ENCODE measurements around the gene ZNF860. TPM values are rescaled to one million over a fixed set of nuclear protein-coding genes. Genes with fewer than 3 reads are reported as not detected.

ZNF860 gene
- total and polyA plus RNA-seq, 2 donors (not counting 1 experiment from before 2014, with no cell fraction given): 16.2 to 41.4 TPM

DNA sequence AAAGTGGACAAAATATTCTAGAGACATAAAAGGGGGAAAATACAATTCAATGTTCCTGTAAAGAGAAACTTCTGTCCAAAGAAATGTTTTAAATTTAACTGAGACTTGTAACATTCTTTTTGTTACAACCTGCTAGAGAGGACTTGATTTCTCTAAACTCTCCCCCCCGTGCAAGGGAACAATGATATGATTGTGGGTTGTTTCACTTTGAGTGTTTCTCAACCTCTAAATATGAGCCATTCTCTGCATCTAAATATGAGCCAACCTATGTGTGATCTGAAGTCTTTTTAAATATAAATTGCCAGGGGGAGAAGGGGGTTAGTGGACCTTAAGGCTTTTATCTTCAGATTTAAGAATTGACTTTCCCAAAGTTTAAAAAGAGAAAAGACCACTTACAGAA lies 14.6 kb downstream of the ZNF860 start:
- ATAC-seq (ENCODE audit: low read depth) (no peak), DNase-seq (no peak)
- H3K4me1 ChIP-seq (ENCODE audit: control insufficient read depth in 2 of 2, insufficient read depth in 2 of 2, low read length in 2 of 2): peaks cover 24 to 27% of the 10 kb centered on the region in 2 donors
- H3K27ac ChIP-seq (ENCODE audit: low read length in 2 of 2): peak overlapping the region in 1 of 2 donors; percentile 30
- ChIA-PET POLR2A (no interaction called here), CTCF (interaction anchor here (1.3 kb wide), 1 partner anchor 13 kb away, joined by 4 read pairs; no protein-coding TSS in a partner anchor)
- Mint-ChIP-seq H3K27me3 (no peaks in the 10 kb centered on the region), H3K27ac (peak overlapping the region; percentile 59), H3K4me3 (no peak overlapping the region), H3K4me1 (peaks cover 43% of the 10 kb centered on the region), H3K9me3 (ENCODE audit: insufficient read depth) (no peaks in the 10 kb centered on the region)
- no peaks in the 10 kb centered on the region for H4K20me1 ChIP-seq (ENCODE audit: control insufficient read depth, insufficient read depth, low read length, poor library complexity, severe bottlenecking)
- TF ChIP-seq CTCF (IDR thresholded peaks at IDR 0.05) (no peak), EZH2 (IDR thresholded peaks at IDR 0.05; ENCODE audit: borderline replicate concordance, insufficient read depth, low read depth, low read length, poor library complexity, severe bottlenecking) (no peak)
- H3K36me3 ChIP-seq (replicated peaks in 1 of 2; ENCODE audit: control extremely low read depth in 1 of 2, control insufficient read depth in 1 of 2, extremely low read depth in 1 of 2, insufficient read depth in 2 of 2, low read length in 1 of 2): peaks cover 0 to 6% of the 10 kb centered on the region in 2 experiments
- H3K4me3 ChIP-seq (ENCODE audit: control extremely low read depth in 1 of 5, extremely low read depth in 1 of 5, insufficient read depth in 1 of 5, low read depth in 2 of 5, low read length in 4 of 5): no peak overlapping the region
- no peak overlapping the region for H2AFZ ChIP-seq (ENCODE audit: insufficient read depth, low read depth, low read length, poor library complexity, severe bottlenecking)
- H3K9me3 ChIP-seq (ENCODE audit: control extremely low read depth in 1 of 3, control insufficient read depth in 2 of 3, insufficient read depth in 1 of 3, low read length in 2 of 3): peaks cover 9 to 30% (median 25%) of the 10 kb centered on the region in 3 donors
- no peaks in the 10 kb centered on the region for H3K79me2 ChIP-seq (ENCODE audit: control insufficient read depth, insufficient read depth, low read length)
- no CpG with 5 or more reads among the region's 1 CpG for WGBS (ENCODE audit: insufficient coverage)
- intact Hi-C loops (cut with micrococcal nuclease): loop anchor here (2.0 kb wide), 1 partner anchor 15 kb away; no protein-coding TSS in a partner anchor
- H3K4me2 ChIP-seq (replicated peaks; ENCODE audit: low read depth, low read length, poor library complexity, severe bottlenecking): no peak overlapping the region
- no peaks in the 10 kb centered on the region for H3K27me3 ChIP-seq (replicated peaks in 1 of 4; ENCODE audit: control extremely low read depth in 1 of 4, control insufficient read depth in 3 of 4, insufficient read depth in 4 of 4, low read length in 3 of 4)
- no peak overlapping the region for H3K9ac ChIP-seq (ENCODE audit: low read length)

DNA sequence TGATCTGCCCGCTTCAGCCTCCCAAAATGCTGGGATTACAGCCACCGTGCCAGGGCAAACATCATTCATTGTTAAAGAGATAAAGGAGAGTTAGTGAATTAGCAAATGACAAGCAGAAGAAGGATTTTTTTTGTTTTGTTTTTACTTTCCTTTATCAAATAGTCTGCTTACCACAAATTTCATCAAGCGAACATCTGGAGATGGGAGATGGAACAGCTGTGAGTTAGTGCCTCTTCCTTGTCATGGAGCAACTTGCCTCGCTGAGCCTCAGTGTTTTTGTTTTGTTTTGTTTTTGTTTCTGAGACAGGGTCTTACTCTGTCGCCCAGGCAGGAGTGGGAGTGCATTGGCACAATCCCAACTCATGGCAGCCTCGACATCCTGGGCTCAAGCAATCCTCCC lies 15.9 kb downstream of the ZNF860 start:
- Mint-ChIP-seq H3K27me3 (no peaks in the 10 kb centered on the region), H3K27ac (peak overlapping the region; percentile 77), H3K4me1 (peaks cover 48% of the 10 kb centered on the region), H3K9me3 (ENCODE audit: insufficient read depth) (no peaks in the 10 kb centered on the region), H3K4me3 (no peak overlapping the region)
- H3K4me1 ChIP-seq (ENCODE audit: control insufficient read depth in 2 of 2, insufficient read depth in 2 of 2, low read length in 2 of 2): peaks cover 24 to 27% of the 10 kb centered on the region in 2 donors
- H3K27me3 ChIP-seq (replicated peaks in 1 of 4; ENCODE audit: control extremely low read depth in 1 of 4, control insufficient read depth in 3 of 4, insufficient read depth in 4 of 4, low read length in 3 of 4): no peaks in the 10 kb centered on the region
- H3K36me3 ChIP-seq (replicated peaks in 1 of 2; ENCODE audit: control extremely low read depth in 1 of 2, control insufficient read depth in 1 of 2, extremely low read depth in 1 of 2, insufficient read depth in 2 of 2, low read length in 1 of 2): peaks cover 0 to 6% of the 10 kb centered on the region in 2 experiments
- H3K4me2 ChIP-seq (replicated peaks; ENCODE audit: low read depth, low read length, poor library complexity, severe bottlenecking): no peak overlapping the region
- DNase-seq: no peak
- H4K20me1 ChIP-seq (ENCODE audit: control insufficient read depth, insufficient read depth, low read length, poor library complexity, severe bottlenecking): no peaks in the 10 kb centered on the region
- H3K4me3 ChIP-seq (ENCODE audit: control extremely low read depth in 1 of 5, extremely low read depth in 1 of 5, insufficient read depth in 1 of 5, low read depth in 2 of 5, low read length in 4 of 5): no peak overlapping the region
- ChIA-PET CTCF (interaction anchor here (1.3 kb wide), 1 partner anchor 14 kb away, joined by 4 read pairs; no protein-coding TSS in a partner anchor), POLR2A (interaction anchor here (0.6 to 1.2 kb wide), 2 partner anchors 12 to 205 kb away, joined by 3 read pairs; no protein-coding TSS in a partner anchor)
- no peak for ATAC-seq (ENCODE audit: low read depth)
- 100% methylated on average over 1 of the region's 6 CpGs for whole genome bisulfite sequencing (ENCODE audit: insufficient coverage)
- TF ChIP-seq EZH2 (IDR thresholded peaks at IDR 0.05; ENCODE audit: borderline replicate concordance, insufficient read depth, low read depth, low read length, poor library complexity, severe bottlenecking) (no peak), CTCF (IDR thresholded peaks at IDR 0.05) (no peak)
- no peaks in the 10 kb centered on the region for H3K79me2 ChIP-seq (ENCODE audit: control insufficient read depth, insufficient read depth, low read length)
- H3K9me3 ChIP-seq (ENCODE audit: control extremely low read depth in 1 of 3, control insufficient read depth in 2 of 3, insufficient read depth in 1 of 3, low read length in 2 of 3): peaks cover 8 to 22% (median 17%) of the 10 kb centered on the region in 3 donors
- H3K9ac ChIP-seq (ENCODE audit: low read length): no peak overlapping the region
- H2AFZ ChIP-seq (ENCODE audit: insufficient read depth, low read depth, low read length, poor library complexity, severe bottlenecking): no peak overlapping the region
- intact Hi-C loops (cut with micrococcal nuclease): loop anchor here (2.0 kb wide), 1 partner anchor 13 kb away; no protein-coding TSS in a partner anchor
- H3K27ac ChIP-seq (ENCODE audit: low read length in 2 of 2): peak overlapping the region in 1 of 2 donors; percentile 85
